Activated naive CD8-positive, alpha-beta T cell treated with anti-CD3 and anti-CD28 coated beads, Interleukin-2, amount 50 U/mL, for 16 hours (primary cell): ENCODE measurements around the gene COL6A5.
"Not testable (repeated sequence)": the region's sequence is repeated elsewhere in the genome, so short reads cannot be mapped to it uniquely, and the experiment has no call there.

Experiments used
- DNase-seq: peaks from one replicate; pipeline ENCODE4 v3.0.0-alpha.2; 2020; ENCODE audit warnings: low read depth, low spot score

Gene COL6A5

GRCh38 chr3:130446840-130447239, 101.4 kb downstream of the COL6A5 start:
- DNase-seq = not testable (repeated sequence)

GRCh38 chr3:130448155-130448554, 102.7 kb downstream of the COL6A5 start:
- DNase-seq = not testable (repeated sequence)

- no peak for DNase-seq
Measured at GRCh38 chr3:130456540-130456939, 111.1 kb downstream of the COL6A5 start.

- no peak for DNase-seq
Measured at GRCh38 chr3:130457671-130458070, 112.2 kb downstream of the COL6A5 start.

GRCh38 chr3:130459944-130460343, 114.5 kb downstream of the COL6A5 start:
- no peak for DNase-seq

GRCh38 chr3:130462089-130462488, 116.6 kb downstream of the COL6A5 start:
- DNase-seq = no peak

GRCh38 chr3:130463221-130463620, 117.7 kb downstream of the COL6A5 start:
- DNase-seq = no peak

- no peak for DNase-seq
Measured at GRCh38 chr3:130465521-130465920, 120.0 kb downstream of the COL6A5 start.

- DNase-seq = no peak
Measured at GRCh38 chr3:130468311-130468710, 122.8 kb downstream of the COL6A5 start.

GRCh38 chr3:130470126-130470525, 124.7 kb downstream of the COL6A5 start:
- DNase-seq = no peak

GRCh38 chr3:130473416-130473815, 127.9 kb downstream of the COL6A5 start:
- DNase-seq = no peak

- no peak for DNase-seq
Measured at GRCh38 chr3:130480736-130481135, 135.3 kb downstream of the COL6A5 start.

- no peak for DNase-seq
Measured at GRCh38 chr3:130488288-130488687, 142.8 kb downstream of the COL6A5 start.

- no peak for DNase-seq
Measured at GRCh38 chr3:130488769-130489450, 143.4 kb downstream of the COL6A5 start.

- no peak for DNase-seq
Measured at GRCh38 chr3:130490241-130490640, 144.8 kb downstream of the COL6A5 start.

- DNase-seq = no peak
Measured at GRCh38 chr3:130491431-130491830, 146.0 kb downstream of the COL6A5 start.

- DNase-seq = no peak
Measured at GRCh38 chr3:130504701-130505100, 159.2 kb downstream of the COL6A5 start.

GRCh38 chr3:130506031-130506430, 160.6 kb downstream of the COL6A5 start:
- no peak for DNase-seq

- DNase-seq = no peak
Measured at GRCh38 chr3:130507746-130508145, 162.3 kb downstream of the COL6A5 start.

- no peak for DNase-seq
Measured at GRCh38 chr3:130509008-130509407, 163.5 kb downstream of the COL6A5 start.

GRCh38 chr3:130514681-130515080, 169.2 kb downstream of the COL6A5 start:
- DNase-seq = no peak

GRCh38 chr3:130515755-130516154, 170.3 kb downstream of the COL6A5 start:
- no peak for DNase-seq

GRCh38 chr3:130516645-130517512, 171.4 kb downstream of the COL6A5 start, which contains the start of gene COL6A6:
TSS of gene COL6A6 (plus strand) at chr3:130517177. CDS start at chr3:130560365, 43,188 bp downstream.
- DNase-seq = no peak
